Smooth muscle cell (in vitro differentiated cells): ENCODE results near the gene KIAA0319L. TPM values are rescaled to one million over a fixed set of nuclear protein-coding genes. Genes with fewer than 3 reads are reported as not detected.
A peak's percentile ranks its signal among the peaks of the same experiment; 100 is the strongest.

Source experiments
- DNase-seq: peaks from one replicate; lab custom pipeline; 2025; ENCODE audit not compliant: unreplicated experiment; lab: John Stamatoyannopoulos, UW
- H2AFZ ChIP-seq: fragments of 200-600 bp; sonication (generic); 2 replicates; pipeline ENCODE4 v1.6.0; 2016; ENCODE audit warnings: antibody characterized with exemption, low read depth, mild to moderate bottlenecking
- H3F3A ChIP-seq: fragments of 200-600 bp; sonication (generic); 2 replicates; pipeline ENCODE4 v1.6.0; 2017; ENCODE audit warnings: antibody characterized with exemption, low read depth
- H3K27ac ChIP-seq: fragments of 200-600 bp; sonication (generic); 2 replicates; pipeline ENCODE4 v1.5.1; 2016; ENCODE audit warnings: low read depth, mild to moderate bottlenecking
- H3K27me3 ChIP-seq: fragments of 200-600 bp; sonication (generic); 2 replicates; pipeline ENCODE4 v1.6.1; 2016; ENCODE audit warnings: low read depth, mild to moderate bottlenecking
- H3K36me3 ChIP-seq: fragments of 200-600 bp; sonication (generic); 2 replicates; pipeline ENCODE4 v1.5.1; 2016; ENCODE audit warnings: low read depth
- H3K4me1 ChIP-seq: fragments of 200-600 bp; sonication (generic); 2 replicates; pipeline ENCODE4 v1.5.1; 2016; ENCODE audit warnings: low read depth
- H3K4me2 ChIP-seq: fragments of 200-600 bp; sonication (generic); 2 replicates; pipeline ENCODE4 v1.6.0; 2016; ENCODE audit warnings: mild to moderate bottlenecking
- H3K4me3 ChIP-seq: fragments of 200-600 bp; sonication (generic); 2 replicates; pipeline ENCODE4 v1.5.1; 2016; ENCODE audit warnings: mild to moderate bottlenecking
- H3K79me2 ChIP-seq: fragments of 200-600 bp; sonication (generic); 2 replicates; pipeline ENCODE4 v1.6.0; 2016; ENCODE audit warnings: low read depth, mild to moderate bottlenecking
- H3K9ac ChIP-seq: fragments of 200-600 bp; sonication (generic); 2 replicates; pipeline ENCODE4 v1.6.0; 2016; ENCODE audit warnings: low read depth
- H3K9me3 ChIP-seq: fragments of 200-600 bp; sonication (generic); replicated peaks from 2 replicates; pipeline ENCODE4 v1.5.1; 2016; ENCODE audit warnings: low read depth
- H4K20me1 ChIP-seq: fragments of 200-600 bp; sonication (generic); 2 replicates; pipeline ENCODE4 v1.6.0; 2016; ENCODE audit warnings: low read depth
- WGBS: methylation state at CpG from one replicate; pipeline ENCODE4 v1.1.7; 2016; ENCODE audit warnings: low lambda C conversion rate; 5-methylcytosine and 5-hydroxymethylcytosine counted together
- polyA plus RNA-seq: library from polyadenylated mRNA; unstranded; fragments of >200 nt; fragmentation: Nextera tagmentation; extraction: Ambion mirVana; gene quantifications from 2 replicates; pipeline ENCODE4 v1.2.1, GENCODE V29; 2016
- total RNA-seq: library from RNA; depleted of rRNA; stranded (reverse); fragments of >200 nt; gene quantifications from 2 replicates; pipeline ENCODE4 v1.2.3, GENCODE V29; 2014
- TF ChIP-seq, protein P1 (sequence below): fragments of 200-600 bp; sonication (generic); IDR thresholded peaks from 2 replicates; pipeline ENCODE4 v1.5.1; 2017; ENCODE audit warnings: borderline replicate concordance, mild to moderate bottlenecking, antibody characterized with exemption; ENCODE audit not compliant: insufficient read depth, poor library complexity, severe bottlenecking

Gene KIAA0319L
- total and polyA plus RNA-seq, 2 experiments from 2014 or later, result 30.1 to 37.0 TPM

GRCh38 chr1:35431173-35431599 is 126.0 kb downstream of the KIAA0319L start:
- Histone ChIP-seq H3K27ac (peak overlapping the region; percentile 39), H3K9ac (no peak overlapping the region), H3K4me1 (no peaks in the 10 kb centered on the region), H3K36me3 (no peaks in the 10 kb centered on the region), H3K27me3 (no peaks in the 10 kb centered on the region), H3K4me2 (peak overlapping the region; percentile 8), H3F3A (peaks cover under 1% of the 10 kb centered on the region), H3K79me2 (no peaks in the 10 kb centered on the region), H2AFZ (no peak overlapping the region), H3K4me3 (no peak overlapping the region), H3K9me3 (no peaks in the 10 kb centered on the region), H4K20me1 (peaks cover 4% of the 10 kb centered on the region)
- TF ChIP-seq, protein P1, sequence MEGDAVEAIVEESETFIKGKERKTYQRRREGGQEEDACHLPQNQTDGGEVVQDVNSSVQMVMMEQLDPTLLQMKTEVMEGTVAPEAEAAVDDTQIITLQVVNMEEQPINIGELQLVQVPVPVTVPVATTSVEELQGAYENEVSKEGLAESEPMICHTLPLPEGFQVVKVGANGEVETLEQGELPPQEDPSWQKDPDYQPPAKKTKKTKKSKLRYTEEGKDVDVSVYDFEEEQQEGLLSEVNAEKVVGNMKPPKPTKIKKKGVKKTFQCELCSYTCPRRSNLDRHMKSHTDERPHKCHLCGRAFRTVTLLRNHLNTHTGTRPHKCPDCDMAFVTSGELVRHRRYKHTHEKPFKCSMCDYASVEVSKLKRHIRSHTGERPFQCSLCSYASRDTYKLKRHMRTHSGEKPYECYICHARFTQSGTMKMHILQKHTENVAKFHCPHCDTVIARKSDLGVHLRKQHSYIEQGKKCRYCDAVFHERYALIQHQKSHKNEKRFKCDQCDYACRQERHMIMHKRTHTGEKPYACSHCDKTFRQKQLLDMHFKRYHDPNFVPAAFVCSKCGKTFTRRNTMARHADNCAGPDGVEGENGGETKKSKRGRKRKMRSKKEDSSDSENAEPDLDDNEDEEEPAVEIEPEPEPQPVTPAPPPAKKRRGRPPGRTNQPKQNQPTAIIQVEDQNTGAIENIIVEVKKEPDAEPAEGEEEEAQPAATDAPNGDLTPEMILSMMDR, result no peak
- 19% methylated on average over 7 of the region's 7 CpGs for WGBS
- no peak for DNase-seq

- TF ChIP-seq, protein P1, result no peak
- DNase-seq, result no peak
- no peaks in the 10 kb centered on the region for H3K9me3 ChIP-seq
- no peak overlapping the region for H3K4me3 ChIP-seq
- H3K79me2 ChIP-seq, result no peaks in the 10 kb centered on the region
- H3K27me3 ChIP-seq, result no peaks in the 10 kb centered on the region
- no peaks in the 10 kb centered on the region for H3K4me1 ChIP-seq
- H3F3A ChIP-seq, result peaks cover 3% of the 10 kb centered on the region
- peaks cover 4% of the 10 kb centered on the region for H4K20me1 ChIP-seq
- peak overlapping the region; percentile 39 for H3K27ac ChIP-seq
- 50% methylated on average over 4 of the region's 4 CpGs for WGBS
- no peak overlapping the region for H3K9ac ChIP-seq
- H3K36me3 ChIP-seq, result no peaks in the 10 kb centered on the region
- peak overlapping the region; percentile 8 for H3K4me2 ChIP-seq
- H2AFZ ChIP-seq, result no peak overlapping the region
Observed at GRCh38 chr1:35430762-35431161, 126.4 kb downstream of the KIAA0319L start.

DNA sequence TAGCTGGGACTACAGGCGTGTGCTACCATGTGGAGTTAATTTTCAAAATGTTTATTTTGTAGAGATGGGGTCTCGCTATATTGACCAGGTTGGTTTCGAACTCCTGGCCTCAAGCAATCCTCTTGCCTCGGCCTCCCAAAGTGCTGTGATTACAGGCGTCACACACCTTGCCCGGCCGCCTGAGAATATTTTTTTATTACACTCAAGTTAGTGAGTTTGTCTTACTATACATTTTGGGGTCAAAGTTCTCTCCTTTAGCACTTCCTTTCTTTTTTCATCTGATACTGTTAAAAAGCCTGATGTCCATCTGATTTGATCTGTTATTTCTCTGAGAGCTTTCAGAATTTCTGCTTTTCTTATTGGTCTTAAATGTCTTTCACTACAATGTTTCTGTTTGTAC is 128.8 kb downstream of the KIAA0319L start:
- Histone ChIP-seq H3F3A (peaks cover 3% of the 10 kb centered on the region), H3K9me3 (no peaks in the 10 kb centered on the region), H3K36me3 (no peaks in the 10 kb centered on the region), H3K9ac (no peak overlapping the region), H4K20me1 (peaks cover 4% of the 10 kb centered on the region), H3K4me1 (no peaks in the 10 kb centered on the region), H3K79me2 (no peaks in the 10 kb centered on the region), H3K4me2 (no peak overlapping the region), H3K27me3 (no peaks in the 10 kb centered on the region), H2AFZ (no peak overlapping the region), H3K27ac (no peak overlapping the region), H3K4me3 (no peak overlapping the region)
- 97% methylated on average over 7 of the region's 7 CpGs for WGBS
- TF ChIP-seq, protein P1, result no peak
- DNase-seq, result no peak

GRCh38 chr1:35426097-35426586 is 131.1 kb downstream of the KIAA0319L start:
- Histone ChIP-seq H3F3A (peaks cover 3% of the 10 kb centered on the region), H3K9me3 (no peaks in the 10 kb centered on the region), H3K4me2 (no peak overlapping the region), H3K27ac (no peak overlapping the region), H3K27me3 (no peaks in the 10 kb centered on the region), H3K4me1 (no peaks in the 10 kb centered on the region), H3K9ac (no peak overlapping the region), H4K20me1 (peaks cover 4% of the 10 kb centered on the region), H2AFZ (no peak overlapping the region), H3K79me2 (no peaks in the 10 kb centered on the region), H3K36me3 (peaks cover 4% of the 10 kb centered on the region), H3K4me3 (no peak overlapping the region)
- TF ChIP-seq, protein P1, result no peak
- DNase-seq, result no peak
- WGBS, result 91% methylated on average over 2 of the region's 2 CpGs
